AG09319 (cell line): ENCODE data around the gene SLC41A3.

Experiments used
- DNase-seq: peaks from one replicate; pipeline ENCODE4 v3.0.0-alpha.2; 2010; ENCODE audit warnings: low read depth; ENCODE audit errors: extremely low read depth
- TF ChIP-seq, protein P1 (sequence below): IDR thresholded peaks from 2 replicates; pipeline ENCODE4 v1.5.1; 2011; ENCODE audit warnings: low read depth, mild to moderate bottlenecking, inconsistent platforms, low read length, moderate library complexity

SLC41A3 gene

DNA sequence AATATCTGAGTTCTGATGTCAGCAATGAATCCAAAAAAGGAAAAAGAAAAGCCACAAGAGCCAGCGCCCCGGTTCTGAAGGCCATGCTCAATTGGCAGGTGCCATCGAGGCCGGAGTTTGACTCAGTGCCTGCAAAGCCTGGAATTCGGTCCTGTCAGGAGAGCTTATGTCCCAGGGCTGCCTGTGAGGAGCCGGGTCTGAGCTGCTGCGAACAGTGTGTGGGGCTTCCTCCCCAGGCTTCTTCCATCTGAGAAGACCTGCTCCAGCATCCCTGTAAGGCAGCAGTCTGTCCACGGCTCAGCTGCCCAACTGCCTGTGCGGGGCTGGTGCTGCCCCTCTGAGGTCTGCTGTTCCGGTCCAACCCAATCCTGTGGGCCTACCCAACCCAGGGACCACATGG, 68.8 kb downstream of the SLC41A3 start:
- TF ChIP-seq, protein P1, sequence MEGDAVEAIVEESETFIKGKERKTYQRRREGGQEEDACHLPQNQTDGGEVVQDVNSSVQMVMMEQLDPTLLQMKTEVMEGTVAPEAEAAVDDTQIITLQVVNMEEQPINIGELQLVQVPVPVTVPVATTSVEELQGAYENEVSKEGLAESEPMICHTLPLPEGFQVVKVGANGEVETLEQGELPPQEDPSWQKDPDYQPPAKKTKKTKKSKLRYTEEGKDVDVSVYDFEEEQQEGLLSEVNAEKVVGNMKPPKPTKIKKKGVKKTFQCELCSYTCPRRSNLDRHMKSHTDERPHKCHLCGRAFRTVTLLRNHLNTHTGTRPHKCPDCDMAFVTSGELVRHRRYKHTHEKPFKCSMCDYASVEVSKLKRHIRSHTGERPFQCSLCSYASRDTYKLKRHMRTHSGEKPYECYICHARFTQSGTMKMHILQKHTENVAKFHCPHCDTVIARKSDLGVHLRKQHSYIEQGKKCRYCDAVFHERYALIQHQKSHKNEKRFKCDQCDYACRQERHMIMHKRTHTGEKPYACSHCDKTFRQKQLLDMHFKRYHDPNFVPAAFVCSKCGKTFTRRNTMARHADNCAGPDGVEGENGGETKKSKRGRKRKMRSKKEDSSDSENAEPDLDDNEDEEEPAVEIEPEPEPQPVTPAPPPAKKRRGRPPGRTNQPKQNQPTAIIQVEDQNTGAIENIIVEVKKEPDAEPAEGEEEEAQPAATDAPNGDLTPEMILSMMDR = no peak
- no peak for DNase-seq

DNA sequence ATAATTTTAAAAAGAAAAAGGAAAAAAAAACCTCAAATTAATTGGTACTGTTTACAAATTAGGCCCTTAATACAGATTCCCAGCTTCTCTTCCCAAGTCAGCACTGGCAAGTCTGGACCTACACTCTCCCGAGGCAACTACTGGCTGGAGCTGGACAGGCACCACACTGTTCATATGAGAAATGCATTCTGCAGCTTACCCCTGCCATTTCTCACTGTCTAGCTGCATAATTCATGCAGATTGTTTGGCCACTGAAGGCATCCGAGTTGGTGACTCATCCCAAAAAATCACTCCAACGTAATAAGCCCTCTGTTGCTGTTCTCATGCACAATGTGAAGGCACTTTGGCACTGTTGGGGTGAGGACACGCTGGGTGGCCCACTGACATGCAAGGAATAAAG, 69.7 kb downstream of the SLC41A3 start:
- TF ChIP-seq, protein P1 = no peak
- DNase-seq = peak; percentile 19

DNA sequence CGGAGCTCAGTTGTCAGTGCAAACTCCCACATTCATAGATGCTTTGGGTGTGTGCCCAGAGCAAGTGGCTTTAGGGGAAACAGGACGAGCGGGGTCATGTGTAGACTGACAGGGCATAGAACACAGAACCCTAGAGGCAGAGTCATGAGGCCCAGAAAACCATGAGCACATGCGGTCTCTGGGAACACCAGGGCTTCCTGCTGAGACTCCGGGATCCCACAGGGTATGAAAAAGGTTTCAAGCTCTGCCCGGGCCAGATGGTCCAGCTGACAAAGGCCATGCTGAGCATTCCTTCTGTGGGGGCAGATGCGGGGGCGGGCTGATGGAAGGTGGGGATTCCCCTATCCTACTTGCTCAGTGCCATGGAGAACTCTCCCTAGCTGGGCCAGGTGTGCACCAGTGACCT, 70.2 kb downstream of the SLC41A3 start:
- TF ChIP-seq, protein P1 = no peak
- no peak for DNase-seq

DNA sequence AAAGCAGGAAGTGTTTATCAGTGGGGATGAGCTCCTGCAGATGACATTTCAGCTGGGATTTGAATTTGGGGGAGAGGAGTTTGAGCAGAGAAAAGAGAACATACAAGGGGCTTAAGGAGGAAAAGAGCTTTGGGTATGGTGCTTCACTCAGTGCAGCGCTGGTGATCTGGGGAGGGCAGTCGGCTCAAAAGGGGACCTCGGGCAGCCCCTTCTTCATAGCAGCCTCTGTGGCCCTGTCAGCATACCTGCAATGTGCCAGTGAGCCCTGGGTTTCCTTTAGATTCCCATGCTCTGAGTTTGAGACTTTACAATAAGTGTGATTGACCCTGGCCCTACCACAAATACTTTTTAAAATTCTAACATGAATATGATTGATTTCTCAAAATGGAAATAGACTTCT, 74.7 kb downstream of the SLC41A3 start:
- TF ChIP-seq, protein P1 = no peak
- no peak for DNase-seq

DNA sequence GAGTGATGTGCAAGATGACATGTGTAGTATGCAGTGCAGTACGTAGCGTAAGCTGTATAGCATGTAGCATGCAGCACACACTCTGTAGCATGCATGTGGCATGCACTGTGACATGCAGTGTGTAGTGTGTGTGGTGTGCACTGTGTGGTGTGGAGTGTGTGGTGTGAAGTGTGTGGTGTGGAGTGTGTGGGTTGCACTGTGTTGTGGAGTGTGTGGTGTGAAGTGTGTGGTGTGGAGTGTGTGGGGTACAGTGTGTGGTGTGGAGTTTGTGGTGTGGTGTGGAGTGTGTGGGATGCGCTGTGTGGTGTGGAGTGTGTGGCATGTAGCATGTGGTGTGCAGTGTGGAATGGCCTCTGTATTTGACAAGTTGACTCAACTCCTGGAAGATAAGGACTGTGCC, 75.7 kb downstream of the SLC41A3 start:
- TF ChIP-seq, protein P1 = no peak
- DNase-seq = no peak

DNA sequence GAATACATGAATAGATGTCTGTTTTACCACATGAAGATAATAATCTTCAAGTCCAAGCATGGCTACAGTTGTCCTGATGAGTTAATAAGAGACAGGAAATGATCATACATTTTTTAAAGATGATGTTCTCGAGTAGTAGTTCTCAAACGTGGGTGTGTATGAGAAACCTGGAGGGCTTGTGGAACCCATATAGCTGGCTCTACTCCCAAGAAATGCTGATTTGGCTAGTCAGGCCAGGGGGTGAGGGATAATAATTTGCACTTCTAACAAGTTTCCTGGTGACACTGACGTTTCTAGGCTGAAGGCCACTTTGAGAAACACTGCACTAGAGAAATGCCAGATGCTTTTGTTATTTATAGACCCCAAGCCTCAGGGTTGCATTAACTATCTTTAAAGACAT, 78.0 kb downstream of the SLC41A3 start:
- TF ChIP-seq, protein P1 = no peak
- DNase-seq = no peak

DNA sequence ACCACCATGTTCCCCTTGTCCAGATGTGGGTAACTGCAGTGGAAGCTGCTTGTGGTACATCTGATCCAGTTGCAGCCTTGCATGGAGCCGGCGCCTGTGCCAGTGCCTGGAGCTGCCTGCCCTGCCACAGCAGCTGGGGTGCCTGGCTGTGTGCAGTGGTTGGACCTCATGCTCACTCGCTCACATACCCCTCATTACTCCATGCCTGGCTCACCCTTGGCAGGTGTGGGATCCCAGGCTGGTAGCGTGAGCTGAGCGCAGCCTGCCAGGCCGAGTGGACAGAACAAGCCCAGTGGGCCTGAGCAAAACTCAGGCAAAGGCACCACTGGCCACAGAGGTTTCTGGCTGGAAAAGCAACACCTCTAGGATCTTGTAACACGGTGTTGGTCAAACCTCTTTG, 79.2 kb downstream of the SLC41A3 start:
- no peak for DNase-seq
- TF ChIP-seq, protein P1 = no peak
